HG03280 (cell line): ENCODE results near the gene ACSF3.
A peak's percentile ranks its signal among the peaks of the same experiment; 100 is the strongest.

ENCODE experiments used
- ATAC-seq: cut with Tn5 transposase; IDR thresholded peaks from one replicate; pipeline ENCODE4 v1.9.1; 2021; ENCODE audit warnings: mild to moderate bottlenecking, moderate library complexity; ENCODE audit not compliant: unreplicated experiment

The ACSF3 gene

GRCh38 chr16:89171216-89172170 lies 77.8 kb downstream of the ACSF3 start, which contains the start of gene CDH15:
TSS of gene CDH15 (plus strand) at chr16:89171748. CDS start at chr16:89171832, 84 bp downstream.
- peak; percentile 80 for ATAC-seq

- ATAC-seq: no peak
Observed at GRCh38 chr16:89172171-89172527, 78.5 kb downstream of the ACSF3 start.

- no peak for ATAC-seq
Observed at GRCh38 chr16:89172528-89173173, 79.0 kb downstream of the ACSF3 start.

- ATAC-seq: no peak
Observed at GRCh38 chr16:89173174-89173921, 79.7 kb downstream of the ACSF3 start.

- ATAC-seq: no peak
Observed at GRCh38 chr16:89174055-89174827, 80.6 kb downstream of the ACSF3 start.

- ATAC-seq: no peak
Observed at GRCh38 chr16:89174877-89175276, 81.2 kb downstream of the ACSF3 start.

- ATAC-seq: no peak
Observed at GRCh38 chr16:89175280-89176146, 81.9 kb downstream of the ACSF3 start.

GRCh38 chr16:89176147-89176690 lies 82.6 kb downstream of the ACSF3 start:
- ATAC-seq: no peak

GRCh38 chr16:89176717-89177116 lies 83.1 kb downstream of the ACSF3 start:
- no peak for ATAC-seq

- no peak for ATAC-seq
Observed at GRCh38 chr16:89177501-89177900, 83.8 kb downstream of the ACSF3 start.

GRCh38 chr16:89178453-89179147 lies 84.9 kb downstream of the ACSF3 start:
- ATAC-seq: no peak

GRCh38 chr16:89179148-89179484 lies 85.5 kb downstream of the ACSF3 start:
- ATAC-seq: no peak

- no peak for ATAC-seq
Observed at GRCh38 chr16:89179656-89180315, 86.1 kb downstream of the ACSF3 start.

- ATAC-seq: no peak
Observed at GRCh38 chr16:89183463-89183862, 89.8 kb downstream of the ACSF3 start.

- ATAC-seq: no peak
Observed at GRCh38 chr16:89183975-89184676, 90.5 kb downstream of the ACSF3 start.

- ATAC-seq: no peak
Observed at GRCh38 chr16:89184677-89184932, 91.0 kb downstream of the ACSF3 start.

- no peak for ATAC-seq
Observed at GRCh38 chr16:89184933-89185794, 91.5 kb downstream of the ACSF3 start.
